HCT116 (cell line): Measurements from ENCODE around the gene DNAJC10.

ENCODE experiments used
- CEBPB ChIP-seq: IDR thresholded peaks from 2 replicates; pipeline ENCODE4 v1.6.1; 2012; ENCODE audit warnings: low read depth
- CTCF ChIP-seq, 3 experiments: fragments of 200-600 bp in 1 of 3; sonication (generic) in 1 of 3; IDR thresholded peaks in 2 of 3; conservative IDR thresholded peaks in 1 of 3; 2 replicates each; pipeline ENCODE4 v1.5.1; 2012 to 2017; ENCODE audit warnings: low read depth in 2 of 3, low read length in 2 of 3, antibody characterized with exemption in 1 of 3, borderline replicate concordance in 1 of 3, control low read depth in 1 of 3, mild to moderate bottlenecking in 1 of 3, mixed read lengths in 1 of 3, mixed run types in 1 of 3, moderate library complexity in 1 of 3; ENCODE audit not compliant: insufficient read depth in 1 of 3
- EGR1 ChIP-seq: IDR thresholded peaks from 2 replicates; pipeline ENCODE4 v1.6.1; 2012; ENCODE audit warnings: low read depth
- EZH2 ChIP-seq: fragments of 200-600 bp; sonication (generic); IDR thresholded peaks from 2 replicates; pipeline ENCODE4 v1.6.1; 2017; ENCODE audit warnings: antibody characterized with exemption, mixed run types
- EZH2phosphoT487 ChIP-seq: fragments of 200-600 bp; IDR thresholded peaks from 2 replicates; pipeline ENCODE4 v1.6.1; 2018; ENCODE audit warnings: antibody characterized with exemption, borderline replicate concordance
- FOSL1 ChIP-seq: IDR thresholded peaks from 2 replicates; pipeline ENCODE4 v1.6.1; 2012; ENCODE audit warnings: low read depth
- JUND ChIP-seq: IDR thresholded peaks from 2 replicates; pipeline ENCODE4 v1.6.1; 2012
- POLR2A ChIP-seq: IDR thresholded peaks from 2 replicates; pipeline ENCODE4 v1.7.0; 2011; ENCODE audit warnings: borderline replicate concordance; ENCODE audit not compliant: insufficient read depth, insufficient read length; ENCODE audit errors: extremely low read depth
- RAD21 ChIP-seq: IDR thresholded peaks from 2 replicates; pipeline ENCODE4 v1.6.1; 2012; ENCODE audit warnings: low read depth, mild to moderate bottlenecking
- REST ChIP-seq: IDR thresholded peaks from 2 replicates; pipeline ENCODE4 v1.6.1; 2012; ENCODE audit warnings: low read depth
- SRF ChIP-seq: IDR thresholded peaks from 2 replicates; pipeline ENCODE4 v1.6.1; 2012; ENCODE audit warnings: low read depth
- TF ChIP-seq, protein P1 (sequence below): IDR thresholded peaks from 2 replicates; pipeline ENCODE4 v1.6.1; 2012

- no peak for TF ChIP-seq CEBPB
- no peak for TF ChIP-seq CTCF (IDR thresholded peaks at IDR 0.05 in 2 of 3, conservative IDR thresholded peaks at IDR 0.05 in 1 of 3; ENCODE audit: borderline replicate concordance in 1 of 3, insufficient read depth in 1 of 3, low read depth in 2 of 3, low read length in 2 of 3)
- TF ChIP-seq EGR1: no peak
- no peak for TF ChIP-seq JUND
- TF ChIP-seq, protein P1, sequence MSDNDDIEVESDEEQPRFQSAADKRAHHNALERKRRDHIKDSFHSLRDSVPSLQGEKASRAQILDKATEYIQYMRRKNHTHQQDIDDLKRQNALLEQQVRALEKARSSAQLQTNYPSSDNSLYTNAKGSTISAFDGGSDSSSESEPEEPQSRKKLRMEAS: no peak
- TF ChIP-seq EZH2: no peak
- TF ChIP-seq FOSL1: no peak
- no peak for TF ChIP-seq RAD21
- TF ChIP-seq REST: no peak
- no peak for TF ChIP-seq SRF
- TF ChIP-seq POLR2A: no peak
- no peak for TF ChIP-seq EZH2phosphoT487
Observed at GRCh38 chr2:182827182-182827879, 111.3 kb downstream of the DNAJC10 start.
